ENCODE measurements around the gene LTBP1.

LTBP1 gene

DNA sequence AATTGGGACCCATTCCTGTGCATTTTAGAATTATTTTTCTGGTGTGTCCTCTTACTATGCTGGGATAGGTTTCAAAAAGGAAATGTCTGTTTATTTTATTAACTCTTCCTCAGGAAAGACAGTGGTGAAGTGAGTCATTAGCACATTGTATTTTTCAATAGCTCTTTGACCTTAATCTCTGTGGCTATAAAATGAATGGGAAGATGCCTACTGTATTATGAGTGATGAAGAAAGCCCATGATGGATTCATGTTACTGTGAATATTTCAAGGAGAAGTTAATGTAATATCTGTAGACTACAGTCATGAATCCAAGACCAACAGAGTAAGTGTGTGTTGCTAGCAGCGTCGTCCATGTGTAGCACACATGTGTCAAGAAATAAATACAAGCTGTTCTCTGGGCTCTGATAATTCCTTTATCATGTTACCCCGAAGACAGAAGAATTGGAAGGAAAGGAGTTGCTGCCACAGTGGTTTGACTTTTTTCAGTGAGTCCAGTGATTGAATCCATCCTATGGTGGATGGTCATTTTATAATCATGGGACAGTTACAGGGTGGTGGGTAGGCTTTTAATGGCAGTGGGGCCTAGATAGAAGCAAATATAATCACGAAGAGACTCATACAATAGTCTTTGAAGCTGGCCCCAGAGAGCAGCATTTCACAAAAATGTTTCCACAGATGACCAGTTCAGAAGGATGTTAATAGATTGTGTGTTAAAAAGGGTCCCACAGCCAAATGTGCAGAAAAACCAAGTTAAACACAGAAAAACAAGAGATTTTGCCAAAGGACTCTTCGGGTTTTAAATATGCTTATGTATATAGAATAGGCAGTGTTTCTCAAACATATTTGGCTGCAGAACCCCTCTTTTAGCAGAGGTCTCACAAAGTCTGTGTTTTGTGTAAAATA, 290.0 kb downstream of the LTBP1 start:
- DNase-seq: peak; percentile 81

GRCh38 chr2:33238111-33238510, 291.4 kb downstream of the LTBP1 start:
- peak; percentile 74 for DNase-seq

- DNase-seq: peak; percentile 56
These were observed 293.4 kb downstream of the LTBP1 start for GRCh38 chr2:33240178-33240577.

- no peak for DNase-seq
These were observed 294.3 kb downstream of the LTBP1 start for GRCh38 chr2:33241072-33241471.

- peak; percentile 46 for DNase-seq
These were observed 294.8 kb downstream of the LTBP1 start for GRCh38 chr2:33241581-33241980.

DNA sequence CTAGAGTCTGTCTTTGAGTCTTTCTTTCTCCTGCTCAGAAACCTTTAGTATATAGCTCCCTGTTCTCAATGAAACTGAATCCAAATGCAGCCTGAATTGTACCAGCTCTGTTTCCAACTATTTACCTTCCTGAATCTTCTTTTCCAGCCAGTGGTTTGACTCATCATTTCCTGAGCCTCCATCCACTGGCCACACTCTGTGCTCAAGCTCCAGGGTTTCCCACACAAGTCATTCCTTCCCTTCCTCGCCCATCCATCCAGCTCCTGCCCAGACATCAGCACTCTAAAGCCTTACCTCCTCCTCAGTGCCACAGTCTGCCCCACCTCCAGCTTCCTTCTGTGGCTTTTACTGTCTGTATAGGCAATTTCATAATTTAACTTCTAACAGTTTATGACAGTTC, 296.1 kb downstream of the LTBP1 start:
- DNase-seq: peak; percentile 79

DNA sequence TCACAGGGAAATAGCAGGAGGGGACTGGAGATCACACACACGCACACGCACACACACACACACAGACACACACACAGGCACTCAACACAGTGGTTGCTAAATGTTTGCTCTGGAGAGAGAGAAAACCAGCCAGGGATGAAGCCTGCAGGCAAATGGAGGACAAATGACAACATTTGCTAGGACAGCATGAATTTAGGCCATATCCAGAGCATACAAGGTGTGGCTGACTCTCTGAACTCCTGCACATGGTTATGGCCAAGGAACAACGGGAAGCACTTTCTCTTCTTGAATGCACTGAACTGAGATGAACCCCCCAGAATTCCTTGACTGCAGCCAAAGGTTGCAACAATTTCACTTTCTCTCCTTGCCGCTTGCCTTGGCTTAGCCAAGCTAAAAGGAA, 299.7 kb downstream of the LTBP1 start:
- DNase-seq: no peak

DNA sequence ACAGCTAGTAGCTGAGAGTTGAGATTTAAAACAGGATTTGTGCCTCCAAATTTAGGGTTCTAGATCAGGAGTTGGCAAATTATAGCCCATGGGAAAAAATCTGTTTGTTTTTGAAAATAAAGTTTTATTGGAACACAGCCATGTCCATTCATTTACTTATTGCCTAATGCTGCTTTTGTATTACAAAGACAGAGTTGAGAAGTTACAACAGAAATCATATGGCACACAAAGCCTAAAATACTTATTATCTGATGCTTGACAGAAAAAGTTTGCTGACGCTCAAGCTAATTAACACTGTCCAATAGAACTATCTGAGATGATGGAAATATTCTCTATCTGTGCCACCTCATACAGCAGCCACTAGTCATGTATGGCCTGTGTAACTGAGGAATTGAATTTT, 300.6 kb downstream of the LTBP1 start:
- DNase-seq: no peak

DNA sequence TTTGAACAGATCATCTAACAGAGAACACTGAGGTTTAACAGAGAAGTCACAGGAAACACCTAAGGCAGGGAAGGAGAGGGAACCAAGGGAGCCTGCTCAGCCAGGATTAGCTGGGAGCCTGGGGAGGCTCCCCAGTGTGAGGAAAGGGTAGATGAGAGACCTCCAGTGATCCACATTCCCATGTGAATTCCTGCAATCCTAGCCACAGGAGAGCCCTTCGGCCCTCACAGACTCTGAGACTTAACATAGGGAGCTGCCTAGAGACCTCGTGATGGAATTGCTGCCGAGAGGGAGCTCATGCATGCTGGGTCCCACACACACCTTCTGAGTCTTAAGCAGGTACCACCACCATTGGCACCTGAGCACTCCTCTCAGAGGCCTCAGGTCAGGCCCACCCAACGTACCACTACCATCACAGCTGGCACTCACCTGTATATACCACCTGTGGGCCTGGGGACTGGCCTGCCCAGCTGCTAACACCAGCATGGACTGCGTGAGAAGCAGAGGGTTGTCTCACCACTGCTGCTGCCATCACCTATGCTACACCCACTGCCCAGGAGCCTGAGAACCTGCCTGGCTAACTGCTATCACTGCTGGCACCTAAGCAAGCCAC, 303.8 kb downstream of the LTBP1 start:
- DNase-seq: no peak

DNA sequence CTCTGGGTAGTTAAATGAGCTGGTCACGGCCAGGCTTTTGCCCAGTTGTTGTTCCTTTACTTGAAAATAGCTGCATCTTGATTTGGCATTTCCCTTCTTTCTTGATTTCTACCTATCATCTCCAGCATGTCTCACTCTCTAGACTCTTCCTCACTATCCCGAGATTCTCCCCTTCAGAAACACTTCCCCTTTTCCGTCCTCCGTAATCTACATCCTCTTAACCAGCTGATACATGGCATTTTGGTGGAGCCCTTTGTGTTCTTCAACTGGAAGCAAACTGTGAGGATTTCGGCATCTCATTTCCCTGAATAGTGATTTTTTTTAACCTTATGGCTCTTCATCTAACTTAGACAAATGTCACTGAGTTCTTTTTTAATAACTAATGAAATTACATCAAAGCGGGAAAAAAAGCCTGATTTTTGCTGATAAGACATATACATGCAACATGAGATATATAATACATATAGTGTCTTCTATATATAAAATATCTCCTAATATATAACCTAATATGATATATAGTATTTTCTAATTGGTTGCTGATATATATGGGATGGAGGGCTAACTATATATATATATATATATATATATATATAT, 309.5 kb downstream of the LTBP1 start:
- no peak for DNase-seq

GRCh38 chr2:33258387-33258786, 311.6 kb downstream of the LTBP1 start:
- DNase-seq: no peak

DNA sequence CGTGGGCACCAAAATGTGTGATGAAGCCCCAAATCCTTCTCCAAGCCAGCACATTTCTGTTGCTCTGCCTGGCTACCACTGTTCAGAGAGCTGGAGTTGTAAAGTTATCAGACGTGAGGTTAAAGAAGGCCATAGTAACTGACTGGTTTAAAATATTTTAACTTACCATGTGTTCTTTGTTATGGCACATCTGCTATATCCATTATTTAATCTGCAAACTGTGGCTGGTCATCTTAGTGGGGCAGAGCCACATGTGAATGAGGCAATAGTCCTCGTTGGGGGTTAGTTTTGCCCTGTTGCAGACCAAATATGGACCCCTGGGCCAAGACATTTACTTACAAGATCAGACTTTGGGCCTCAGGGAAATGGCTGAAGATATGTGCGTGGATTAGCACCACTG, 315.3 kb downstream of the LTBP1 start:
- DNase-seq: no peak

DNA sequence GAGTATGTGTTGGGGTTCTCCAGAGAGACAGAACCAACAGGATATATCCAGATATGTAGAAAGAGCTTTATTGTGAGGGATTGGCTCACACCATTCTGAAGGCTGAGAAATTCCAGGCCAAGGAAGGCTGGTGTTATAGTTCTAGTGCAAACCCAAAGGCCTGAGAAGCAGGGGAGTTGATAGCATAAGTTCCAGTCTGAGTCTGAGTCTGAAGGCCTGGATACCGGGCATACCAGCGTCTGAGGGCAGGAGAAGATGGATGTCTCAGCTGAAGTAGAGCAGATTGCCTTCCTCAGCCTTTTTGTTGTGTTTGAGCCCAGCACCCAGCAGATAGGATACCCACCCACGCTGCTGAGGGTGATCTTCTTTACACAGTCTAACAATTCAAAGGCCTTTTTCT, 318.0 kb downstream of the LTBP1 start:
- DNase-seq: no peak

DNA sequence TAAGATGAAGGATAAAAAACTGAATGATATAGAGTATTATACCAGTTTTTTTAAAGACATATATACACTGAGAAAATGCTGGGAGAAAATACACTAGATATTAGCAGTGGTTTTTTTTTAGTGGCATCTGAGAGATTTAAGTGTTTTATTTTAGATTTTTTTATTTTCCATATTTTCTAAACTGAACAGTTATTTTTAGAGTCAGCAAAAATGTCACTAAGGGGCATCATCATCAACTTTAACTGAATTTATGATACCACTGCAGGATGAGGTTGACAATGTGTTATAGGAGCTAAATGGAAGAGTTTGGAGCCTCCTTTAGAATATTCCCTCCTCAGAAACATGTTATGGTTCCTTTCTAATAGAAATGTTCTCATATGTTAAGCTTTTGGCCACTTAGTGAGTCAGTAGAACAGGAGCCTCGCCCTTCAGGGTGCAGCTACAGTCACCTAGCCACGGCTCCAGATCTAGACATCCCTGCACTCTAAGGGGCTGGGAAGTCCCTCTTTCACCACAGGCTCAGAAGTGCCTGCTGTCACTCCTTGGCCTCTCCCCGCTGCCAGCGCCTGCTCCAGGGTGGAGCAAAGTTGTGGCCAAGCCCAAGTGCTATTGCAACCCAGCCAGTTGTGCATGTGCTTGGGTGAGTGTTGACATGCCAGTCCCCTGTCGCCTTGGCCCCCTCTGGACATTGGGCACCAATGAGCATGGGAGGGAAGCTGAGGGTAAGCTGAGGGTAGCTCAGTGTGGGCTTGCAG, 319.0 kb downstream of the LTBP1 start:
- DNase-seq: no peak

- no peak for DNase-seq
These were observed 319.7 kb downstream of the LTBP1 start for GRCh38 chr2:33266467-33266866.

DNA sequence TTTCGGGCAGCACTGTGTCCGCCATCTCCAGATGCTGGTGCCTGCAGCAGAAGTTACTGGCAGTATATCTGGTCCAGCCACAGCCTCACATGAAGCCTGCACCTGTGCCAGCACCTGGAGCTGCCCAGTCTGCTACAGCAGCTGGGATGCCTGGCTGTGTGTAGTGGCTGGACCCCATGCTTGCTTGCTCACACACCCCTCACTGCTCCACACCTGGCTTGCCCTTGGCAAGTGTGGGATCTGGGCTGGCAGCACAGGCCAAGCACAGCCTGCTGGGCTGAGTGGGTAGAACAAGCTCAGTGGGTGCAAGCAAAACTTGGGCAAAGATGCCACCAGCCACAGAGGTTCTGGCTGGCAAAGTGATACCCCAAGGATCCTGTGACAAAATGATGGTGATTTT, 320.3 kb downstream of the LTBP1 start:
- DNase-seq: no peak

DNA sequence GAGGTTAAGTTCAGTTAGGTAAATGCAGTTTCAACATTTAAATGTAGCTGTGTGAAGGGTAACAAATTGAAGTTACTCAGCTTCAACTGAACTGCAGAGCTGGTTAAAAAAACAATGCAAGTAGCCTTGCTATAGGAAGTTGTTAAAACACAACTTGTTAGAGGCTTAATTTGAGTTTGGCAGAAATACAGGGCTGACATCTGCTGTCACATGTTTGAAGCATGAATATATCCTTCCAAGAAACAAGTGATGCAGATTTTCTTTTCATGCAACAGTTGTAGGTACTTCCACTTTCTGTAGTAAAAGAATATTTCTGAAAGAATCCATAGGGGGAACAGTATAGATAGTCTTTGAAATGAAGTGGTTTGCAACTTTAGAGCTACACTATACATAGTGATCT, 321.0 kb downstream of the LTBP1 start:
- DNase-seq: peak; percentile 69

DNA sequence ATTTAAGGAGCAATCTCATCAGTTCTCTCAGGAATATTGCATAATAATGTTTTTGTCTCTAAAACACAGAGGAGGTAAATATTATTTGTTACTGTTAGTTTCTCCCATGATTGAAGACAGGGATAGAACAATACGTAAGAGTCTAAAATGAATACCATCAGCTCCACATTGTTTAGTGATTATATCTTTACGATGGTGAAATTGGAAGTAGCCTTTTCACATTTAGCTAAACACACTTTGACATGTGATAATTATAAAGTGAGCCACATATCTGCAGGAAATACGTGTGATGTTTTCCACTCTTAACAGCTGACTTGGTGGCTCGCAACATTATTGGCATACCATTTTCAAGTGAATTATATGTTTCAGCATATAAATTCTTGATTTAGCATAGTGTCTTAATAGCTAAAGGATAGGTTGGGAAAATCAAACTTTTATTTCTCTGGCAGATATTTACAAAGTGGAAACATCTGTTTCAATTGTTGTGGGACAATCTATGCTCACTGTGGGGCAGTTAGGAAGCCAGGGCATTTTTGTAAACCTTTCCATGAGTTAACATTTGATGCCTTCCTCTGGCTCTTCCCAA, 321.6 kb downstream of the LTBP1 start:
- peak; percentile 58 for DNase-seq

DNA sequence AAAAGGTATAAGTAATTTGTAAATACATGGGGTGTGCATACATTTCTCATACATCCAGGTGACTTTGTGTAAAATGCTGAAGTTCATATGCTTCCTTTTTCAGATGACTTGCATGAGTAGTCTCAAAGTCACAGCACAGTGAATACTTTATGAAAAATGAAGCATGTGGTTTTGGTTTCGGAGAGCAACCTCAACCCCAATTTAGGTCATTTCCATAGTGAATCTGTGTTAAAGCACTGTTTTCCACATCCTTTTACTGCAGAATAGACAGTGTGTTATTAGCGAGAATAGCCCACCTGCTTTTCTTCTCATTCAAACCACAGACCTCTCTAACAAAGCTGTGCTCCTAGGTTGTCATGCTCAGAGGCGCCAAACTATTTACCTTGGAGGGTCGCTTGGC, 325.2 kb downstream of the LTBP1 start:
- DNase-seq: peak; percentile 61

- DNase-seq: no peak
These were observed 326.7 kb downstream of the LTBP1 start for GRCh38 chr2:33273479-33273878.

- DNase-seq: no peak
These were observed 327.8 kb downstream of the LTBP1 start for GRCh38 chr2:33274524-33274923.

DNA sequence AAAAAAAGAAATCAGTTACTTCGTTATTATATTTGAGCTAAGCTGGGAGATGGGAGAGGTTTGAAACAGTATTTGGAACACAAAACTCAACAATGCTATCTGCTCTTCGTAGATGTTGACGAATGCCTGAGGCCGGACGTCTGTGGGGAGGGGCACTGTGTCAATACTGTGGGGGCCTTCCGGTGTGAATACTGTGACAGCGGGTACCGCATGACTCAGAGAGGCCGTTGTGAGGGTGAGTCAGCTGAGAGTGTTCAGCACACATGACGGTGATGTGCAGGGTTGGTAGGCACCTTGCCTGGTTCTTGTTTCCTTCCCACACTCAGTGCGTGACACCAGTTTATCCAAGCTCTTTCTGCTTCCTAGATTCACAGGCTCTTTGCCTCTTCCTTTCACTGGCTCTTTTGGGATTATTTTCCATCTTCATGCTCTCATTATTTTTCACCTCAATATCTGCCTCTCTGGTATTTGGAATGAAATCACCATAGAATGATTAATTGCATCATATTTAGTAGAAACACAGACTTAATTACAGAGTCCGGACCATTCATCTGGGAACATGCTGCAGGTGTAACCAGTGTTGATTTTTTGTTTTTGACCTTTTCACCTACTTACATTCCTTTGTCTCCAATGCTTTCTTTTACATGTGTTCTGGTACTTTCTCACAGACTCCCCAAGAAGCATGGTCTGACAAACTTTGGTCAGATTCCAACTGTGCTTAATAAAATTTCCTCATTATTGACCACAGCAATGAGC, 329.1 kb downstream of the LTBP1 start:
- peak; percentile 73 for DNase-seq

Data from fibroblast of skin of right biceps (primary cell).